Activated CD8-positive, alpha-beta memory T cell treated with anti-CD3 and anti-CD28 coated beads, Interleukin-2, amount 50 U/mL, for 24 hours (primary cell): Measurements from ENCODE around the gene MPIG6B.
"Not testable (repeated sequence)": the region's sequence is repeated elsewhere in the genome, so short reads cannot be mapped to it uniquely, and the experiment has no call there.

ENCODE experiments used
- DNase-seq: peaks from one replicate; pipeline ENCODE4 v3.0.0-alpha.2; 2020; ENCODE audit errors: extremely low read depth

MPIG6B gene

GRCh38 chr6:31701666-31702404, 21.3 kb upstream of the MPIG6B start:
- DNase-seq: no peak

GRCh38 chr6:31702405-31702818, 20.8 kb upstream of the MPIG6B start:
- no peak for DNase-seq

- DNase-seq: peak; percentile 94
Measured at GRCh38 chr6:31702819-31703716, 20.1 kb upstream of the MPIG6B start, which contains the start of gene ABHD16A. Gene ABHD16A, minus strand, starts transcription at chr6:31703324. Its CDS starts 43 bp downstream, at chr6:31703281.

GRCh38 chr6:31705931-31706330, 17.2 kb upstream of the MPIG6B start:
- DNase-seq: no peak

- no peak for DNase-seq
Measured at GRCh38 chr6:31706599-31706998, 16.6 kb upstream of the MPIG6B start, which contains the start of gene LY6G6F. Gene LY6G6F, plus strand, starts transcription at chr6:31706866. Its CDS starts 41 bp downstream, at chr6:31706907.

- no peak for DNase-seq
Measured at GRCh38 chr6:31707701-31708100, 15.5 kb upstream of the MPIG6B start.

GRCh38 chr6:31708224-31708623, 14.9 kb upstream of the MPIG6B start:
- no peak for DNase-seq

- not testable (repeated sequence) for DNase-seq
Measured at GRCh38 chr6:31709157-31709556, 14.0 kb upstream of the MPIG6B start.

- DNase-seq: no peak
Measured at GRCh38 chr6:31710523-31711219, 12.5 kb upstream of the MPIG6B start.

- DNase-seq: no peak
Measured at GRCh38 chr6:31711233-31711632, 11.9 kb upstream of the MPIG6B start.

GRCh38 chr6:31712296-31712695, 10.9 kb upstream of the MPIG6B start:
- DNase-seq: no peak

- no peak for DNase-seq
Measured at GRCh38 chr6:31713465-31713864, 9.7 kb upstream of the MPIG6B start.

- no peak for DNase-seq
Measured at GRCh38 chr6:31713991-31714684, 9.0 kb upstream of the MPIG6B start.

- no peak for DNase-seq
Measured at GRCh38 chr6:31715022-31715958, 7.9 kb upstream of the MPIG6B start, which contains the start of gene LY6G6D. Gene LY6G6D, plus strand, starts transcription at chr6:31715348. Its CDS starts 8 bp downstream, at chr6:31715356.

GRCh38 chr6:31717499-31718222, 5.5 kb upstream of the MPIG6B start:
- no peak for DNase-seq

GRCh38 chr6:31718265-31718664, 4.9 kb upstream of the MPIG6B start:
- DNase-seq: no peak

- DNase-seq: no peak
Measured at GRCh38 chr6:31719001-31719400, 4.2 kb upstream of the MPIG6B start.

- DNase-seq: no peak
Measured at GRCh38 chr6:31720196-31720770, 2.9 kb upstream of the MPIG6B start.

GRCh38 chr6:31721351-31722020, 1.7 kb upstream of the MPIG6B start, which contains the start of gene LY6G6C:
Gene LY6G6C, minus strand, starts transcription at chr6:31721746. Its CDS starts 67 bp downstream, at chr6:31721679.
- no peak for DNase-seq
